DMS153 (cell line): Measurements from ENCODE around the gene DNMBP.
"Not testable (repeated sequence)": the region's sequence is repeated elsewhere in the genome, so short reads cannot be mapped to it uniquely, and the experiment has no call there.

Experiments
- DNase-seq: peaks from one replicate; lab custom pipeline; 2025; lab: John Stamatoyannopoulos, UW

DNMBP gene

GRCh38 chr10:99984211-99985034 lies 25.3 kb downstream of the DNMBP start:
- no peak for DNase-seq

- DNase-seq = no peak
Observed at GRCh38 chr10:99983280-99983988, 26.3 kb downstream of the DNMBP start.

DNA sequence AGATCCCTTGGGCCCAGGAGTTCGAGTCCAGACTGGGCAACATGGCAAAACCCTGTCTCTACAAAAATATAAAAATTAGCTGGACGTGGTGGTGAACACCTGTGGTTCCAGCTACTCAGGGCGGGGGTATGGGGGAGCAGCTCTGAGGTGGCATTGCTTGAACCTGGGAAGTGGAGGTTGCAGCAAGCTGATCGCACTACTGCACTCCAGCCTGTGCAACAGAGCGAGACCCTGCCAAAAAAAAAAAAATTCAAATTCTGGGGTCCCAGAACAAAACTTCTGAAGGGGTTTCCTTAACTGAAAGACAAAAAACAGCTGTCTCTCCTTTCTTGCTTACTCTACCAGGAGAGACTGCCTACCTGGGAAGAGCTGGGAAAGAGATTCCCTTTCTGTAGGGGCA lies 27.0 kb downstream of the DNMBP start:
- no peak for DNase-seq

DNA sequence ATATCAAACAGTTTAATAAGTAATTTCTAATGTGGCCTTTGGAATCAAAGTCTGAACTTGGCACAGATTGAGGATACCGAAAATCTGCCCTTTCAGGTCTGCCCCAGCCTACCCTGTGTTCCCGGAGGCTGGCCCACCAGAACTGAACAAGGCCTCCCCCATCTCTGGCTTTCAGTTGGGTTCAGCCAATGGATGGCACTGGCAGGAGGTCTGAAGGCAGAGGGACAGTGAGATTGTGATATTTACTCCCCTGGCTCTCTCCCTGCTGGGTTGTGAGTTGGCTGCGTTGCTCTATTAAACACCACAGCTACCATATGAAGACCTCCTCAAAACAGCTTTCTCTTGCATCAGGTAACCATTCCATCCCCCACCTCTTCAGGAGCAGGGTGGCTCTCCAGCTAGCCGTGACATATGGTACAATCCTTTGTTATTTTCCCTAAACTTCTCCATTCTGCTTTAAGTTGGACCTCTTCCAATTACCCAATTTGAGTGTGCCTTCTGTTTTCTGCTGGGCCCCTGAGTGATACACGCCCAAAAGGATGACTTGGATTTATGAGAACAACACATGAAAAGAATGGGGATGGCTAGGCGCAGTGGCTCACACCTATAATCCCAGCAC lies 28.1 kb downstream of the DNMBP start:
- peak; percentile 8 for DNase-seq

DNA sequence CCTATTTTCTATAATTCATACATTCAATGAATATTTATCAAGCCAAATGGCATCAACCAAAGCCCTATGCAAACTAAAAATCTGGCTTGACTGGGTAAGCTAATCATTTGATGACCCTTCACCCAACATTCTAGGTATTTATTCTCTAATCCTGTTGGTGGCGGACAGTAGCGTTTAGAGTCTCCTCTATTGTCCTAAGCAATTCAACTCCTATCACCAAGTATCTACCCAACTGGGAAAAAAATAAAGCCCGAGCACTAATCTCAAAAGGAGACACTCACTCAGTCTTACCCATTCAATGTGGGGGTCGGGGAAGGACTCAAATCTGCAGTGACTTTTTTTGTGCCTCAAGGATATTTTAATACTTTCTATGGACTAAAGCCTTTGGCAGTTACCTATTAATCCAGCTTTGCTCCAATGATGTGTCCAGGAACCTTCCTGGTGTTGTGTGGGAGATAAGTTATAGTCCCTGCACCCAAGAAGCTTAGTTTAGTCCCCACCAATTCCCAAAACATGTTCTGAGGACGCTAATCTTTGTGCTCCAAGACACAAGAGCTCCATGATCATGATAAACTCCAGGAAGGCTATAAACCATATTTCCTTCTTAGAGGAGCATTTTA lies 30.6 kb downstream of the DNMBP start:
- DNase-seq = no peak

GRCh38 chr10:99977916-99978315 lies 31.8 kb downstream of the DNMBP start:
- DNase-seq = no peak

DNA sequence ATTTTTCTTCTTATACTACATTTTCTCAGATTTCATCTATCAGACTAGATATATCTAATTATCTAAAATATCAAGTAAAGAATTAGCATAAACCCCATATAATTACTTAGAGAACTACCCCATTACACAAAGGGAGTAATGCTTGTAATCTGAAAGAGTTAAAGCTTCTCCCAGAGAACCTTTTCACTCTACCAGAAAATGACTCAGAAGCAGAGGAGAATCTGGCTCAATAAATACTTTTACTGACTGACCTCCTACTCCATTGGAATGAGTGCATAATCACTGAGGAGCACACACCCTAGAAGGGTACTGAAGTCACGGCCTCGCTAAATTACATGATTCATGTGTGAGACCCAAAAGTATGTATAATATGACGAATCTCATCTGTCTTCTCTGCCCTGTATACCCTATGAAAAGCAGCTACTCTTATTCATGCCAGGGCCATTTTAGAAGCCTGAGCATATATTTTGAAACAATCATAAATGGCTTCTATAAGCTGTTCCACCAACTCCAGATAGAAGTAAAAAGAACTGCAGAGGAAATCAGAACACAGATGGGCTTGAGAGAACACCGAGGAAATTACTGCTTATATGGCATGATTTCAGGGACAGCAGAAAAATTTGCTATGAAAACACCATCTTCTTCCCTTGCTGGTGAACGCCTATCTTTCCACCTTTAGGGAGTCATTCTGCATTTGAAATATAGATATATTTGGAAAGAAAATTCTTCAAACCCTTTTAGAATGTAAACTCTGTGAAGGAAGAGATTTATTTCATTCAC lies 32.7 kb downstream of the DNMBP start:
- no peak for DNase-seq

GRCh38 chr10:99975942-99976809 lies 33.6 kb downstream of the DNMBP start:
- no peak for DNase-seq

- DNase-seq = no peak
Observed at GRCh38 chr10:99975106-99975829, 34.5 kb downstream of the DNMBP start.

DNA sequence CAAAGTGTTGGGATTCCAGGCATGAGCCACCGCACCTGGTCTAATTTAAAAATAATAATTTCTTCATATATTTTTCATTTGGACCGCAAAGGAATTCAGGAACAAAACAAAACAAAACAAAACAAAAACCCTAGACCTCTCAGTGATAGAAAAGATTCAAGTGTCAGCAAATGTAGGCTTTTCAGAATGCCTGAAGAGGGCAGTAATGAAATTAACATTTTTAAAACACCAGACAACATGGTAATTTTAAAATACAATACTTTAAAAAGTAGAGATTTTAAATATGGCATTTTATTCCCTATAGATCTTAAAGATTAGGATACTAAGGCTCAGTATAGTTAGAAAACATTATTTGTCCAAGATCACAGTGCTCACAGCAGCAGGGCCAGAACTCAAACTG lies 36.6 kb downstream of the DNMBP start:
- DNase-seq = no peak

DNA sequence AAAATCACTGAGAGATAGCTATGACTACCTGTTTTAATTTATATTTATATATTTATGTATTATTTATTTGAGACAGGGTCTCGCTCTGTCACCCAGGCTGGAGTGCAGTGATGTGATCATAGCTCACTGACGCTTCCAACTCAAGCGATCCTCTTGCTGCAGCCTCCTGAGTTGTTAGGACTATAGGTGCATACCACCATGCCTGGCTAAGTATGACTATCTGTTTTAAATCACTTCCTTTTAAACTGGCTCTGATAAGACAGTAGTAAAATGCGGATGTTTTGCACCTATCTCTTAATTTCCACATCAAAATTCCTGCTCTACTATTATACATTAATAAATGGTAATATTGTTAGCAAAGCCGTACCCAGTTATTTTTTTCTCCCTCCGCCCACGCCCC lies 41.8 kb downstream of the DNMBP start:
- no peak for DNase-seq

DNA sequence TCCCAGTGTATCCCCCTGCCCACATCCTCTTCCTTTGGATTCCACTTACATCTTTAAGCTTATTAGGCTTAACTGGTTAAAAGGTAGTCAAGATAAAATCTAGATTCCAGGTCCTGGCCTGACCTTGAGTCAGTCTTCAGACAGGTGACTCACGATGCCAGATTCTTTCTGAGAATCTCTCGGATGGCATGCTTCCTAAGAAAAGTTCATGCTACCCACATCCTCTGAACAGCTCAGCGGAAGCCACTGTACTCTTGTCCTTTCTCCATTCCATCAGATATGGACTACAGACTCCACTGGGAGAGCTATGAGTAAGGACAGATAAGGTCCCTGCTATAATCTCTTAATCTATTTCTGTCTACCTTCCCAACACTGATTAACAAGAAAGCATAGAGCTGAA lies 43.4 kb downstream of the DNMBP start:
- no peak for DNase-seq

- DNase-seq = no peak
Observed at GRCh38 chr10:99965700-99966099, 44.0 kb downstream of the DNMBP start.

- DNase-seq = no peak
Observed at GRCh38 chr10:99964791-99965190, 45.0 kb downstream of the DNMBP start.

DNA sequence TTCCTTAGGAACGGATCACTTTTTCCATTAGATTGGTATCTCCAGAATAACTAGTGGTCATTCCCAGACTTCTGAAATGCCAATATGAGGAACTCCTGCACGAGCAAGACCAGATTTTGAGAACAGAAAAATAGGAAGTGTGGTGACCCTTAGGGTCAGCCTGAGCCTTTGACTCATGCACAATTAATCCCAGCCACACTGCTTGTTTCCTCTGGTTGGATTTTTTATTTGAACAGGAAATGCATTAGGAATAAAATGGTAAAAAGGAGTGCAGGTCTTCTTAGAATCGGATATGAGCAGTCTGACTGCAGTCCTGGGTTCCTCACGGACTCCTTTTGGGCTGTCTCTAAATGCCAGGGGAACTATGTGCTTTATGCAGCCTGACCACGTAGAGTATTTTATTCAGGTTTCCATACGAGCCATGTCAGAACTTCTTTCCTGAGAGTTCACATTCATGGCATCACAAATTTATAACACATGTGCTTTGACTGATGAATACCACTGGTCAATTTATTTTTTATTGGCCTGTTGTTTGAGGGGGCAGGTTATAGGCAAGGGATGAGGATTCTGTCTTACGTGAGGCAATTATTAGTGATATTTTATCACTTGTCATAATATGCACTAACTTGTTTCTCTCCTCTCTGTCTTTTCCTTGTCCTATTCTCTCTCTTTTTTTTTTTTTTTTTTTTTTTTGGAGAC lies 46.1 kb downstream of the DNMBP start:
- not testable (repeated sequence) for DNase-seq

DNA sequence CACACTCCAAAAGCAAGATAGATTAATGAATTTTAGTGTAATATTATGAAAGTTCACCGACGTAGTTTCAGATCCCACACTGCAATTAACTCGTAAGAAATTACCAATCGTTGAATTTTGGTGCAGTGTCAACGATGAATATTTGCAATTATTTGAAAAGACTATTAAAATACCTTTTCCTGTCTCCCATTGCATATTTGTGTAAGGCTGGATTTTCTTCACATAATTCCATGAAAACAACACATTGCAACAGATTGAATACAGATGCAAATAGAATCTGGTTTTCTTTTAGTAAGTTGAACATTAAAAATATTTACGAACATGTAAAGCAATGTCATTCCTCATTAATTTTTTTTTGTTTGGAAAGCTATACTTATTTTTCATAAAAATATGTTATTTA lies 50.9 kb downstream of the DNMBP start:
- DNase-seq = no peak

DNA sequence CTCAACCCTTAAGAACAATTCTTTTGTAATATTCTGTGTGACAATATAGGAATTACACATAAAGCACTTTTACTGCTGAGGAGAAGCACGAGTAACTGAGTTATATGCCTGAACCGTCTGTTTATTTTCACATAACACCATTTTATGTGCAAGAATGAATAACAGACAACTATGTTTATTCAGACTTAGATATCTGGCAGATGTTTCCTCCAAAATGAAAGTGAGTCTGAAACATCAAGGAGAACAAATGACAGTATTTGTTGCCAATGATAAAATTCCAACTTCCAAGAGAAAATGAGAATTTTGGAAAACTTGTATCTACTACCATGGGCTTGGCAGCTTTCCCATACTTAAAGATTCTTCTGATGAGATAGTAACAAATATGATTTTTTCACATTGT lies 51.4 kb downstream of the DNMBP start:
- DNase-seq = no peak

DNA sequence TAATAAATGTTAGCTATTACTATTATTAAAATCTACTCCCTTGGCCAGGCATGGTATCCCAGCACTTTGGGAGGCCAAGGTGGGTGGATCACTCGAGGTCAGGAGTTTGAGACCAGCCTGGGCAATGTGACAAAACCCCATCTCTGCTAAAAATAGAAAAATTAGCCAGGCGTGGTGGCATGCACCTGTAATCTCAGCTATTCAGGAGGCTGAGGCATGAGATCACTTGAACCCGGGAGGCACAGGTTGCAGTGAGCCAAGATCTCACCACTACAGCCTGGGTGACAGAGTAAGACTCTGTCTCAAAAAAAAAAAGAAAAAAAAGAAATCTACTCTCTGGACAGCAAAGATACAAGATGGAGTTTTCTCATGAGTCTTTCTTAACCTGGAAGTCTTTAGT lies 56.2 kb downstream of the DNMBP start:
- not testable (repeated sequence) for DNase-seq

DNA sequence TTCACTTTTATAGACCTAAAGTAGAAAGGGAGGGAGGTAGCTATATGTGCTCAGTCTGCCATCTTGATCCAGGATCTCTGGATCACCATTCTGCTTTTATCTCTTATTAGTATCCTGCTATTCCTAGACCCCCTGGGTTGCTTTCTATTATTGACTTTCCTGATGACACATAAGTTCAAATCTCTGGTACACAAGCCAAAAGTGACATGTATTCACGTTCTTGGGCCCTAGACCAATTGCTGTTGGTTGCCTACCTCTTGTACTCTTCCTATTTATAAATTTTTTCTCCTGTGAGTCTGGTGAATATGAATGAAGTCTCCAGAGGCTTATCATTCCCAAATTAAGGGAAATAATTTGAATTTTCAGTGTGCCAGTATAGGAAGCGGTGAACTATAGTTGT lies 56.9 kb downstream of the DNMBP start:
- no peak for DNase-seq

DNA sequence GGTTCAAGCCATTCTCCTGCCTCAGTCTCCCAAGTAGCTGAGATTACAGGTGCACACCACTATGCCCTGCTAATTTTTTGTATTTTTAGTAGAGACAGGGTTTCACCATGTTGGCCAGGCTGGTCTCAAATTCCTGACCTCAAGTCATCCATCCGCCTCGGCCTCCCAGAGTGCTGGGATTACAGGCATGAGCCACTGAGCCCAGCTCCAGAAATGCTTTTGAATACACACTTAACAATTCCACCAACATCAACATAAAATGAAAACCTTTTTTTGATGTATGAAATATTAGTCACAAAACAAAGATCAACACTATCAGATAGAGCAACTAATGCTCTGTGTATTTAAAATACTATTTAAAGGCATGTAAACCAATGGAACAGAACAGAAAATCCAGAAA lies 63.7 kb downstream of the DNMBP start:
- DNase-seq = not testable (repeated sequence)
